ENCODE results near the gene RCBTB1. TPM values are rescaled to one million over a fixed set of nuclear protein-coding genes. Genes with fewer than 3 reads are reported as not detected.

RCBTB1 gene
- total RNA-seq, 6 donors from 2014 or later, result 12.6 to 23.5 (median 18.0) TPM

DNA sequence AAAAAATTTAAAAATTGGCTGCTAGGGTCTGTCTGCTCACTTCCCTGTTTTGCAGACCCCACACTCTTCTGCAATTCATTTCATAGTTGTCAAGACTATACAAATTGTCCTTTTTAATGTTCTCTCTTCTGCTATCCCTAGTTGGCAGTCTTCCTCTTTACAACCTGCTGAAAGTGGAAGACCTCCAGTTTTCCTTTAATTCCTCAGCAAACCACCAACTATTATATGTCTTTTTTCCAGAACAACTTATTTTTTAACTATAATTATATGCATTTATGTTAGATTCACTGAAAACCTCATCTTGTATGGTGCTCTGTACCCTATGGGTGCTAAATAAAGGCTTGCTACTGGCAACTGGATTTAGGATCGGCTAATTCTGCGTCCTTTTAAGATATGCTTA lies 90.7 kb downstream of the RCBTB1 start:
- peak overlapping the region in 3 of 4 donors; percentile 52 to 69 (median 68) for H3K4me3 ChIP-seq
- DNase-seq, result no peak

DNA sequence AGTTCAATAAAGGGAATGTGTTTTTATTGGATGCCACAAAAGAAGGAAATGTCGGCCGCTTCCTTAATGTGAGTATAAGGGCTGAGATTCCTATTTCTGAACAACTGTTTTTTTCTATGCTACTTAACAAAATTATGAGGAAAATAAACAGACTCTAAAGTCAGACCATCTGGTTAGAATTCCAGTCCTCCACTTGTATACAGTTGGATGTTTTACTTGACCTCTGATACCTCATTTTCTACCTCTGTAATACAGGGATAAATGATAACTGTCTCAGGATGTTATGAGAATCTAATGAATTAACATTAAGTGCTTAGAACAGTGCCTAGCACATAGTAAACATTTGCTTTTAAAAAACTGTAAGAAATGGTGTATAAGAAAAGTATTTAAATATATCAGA lies 96.8 kb downstream of the RCBTB1 start:
- TF ChIP-seq POLR2A (IDR thresholded peaks at IDR 0.05), result no peak
- no peak for TF ChIP-seq EP300 (IDR thresholded peaks at IDR 0.05)
- no peak for TF ChIP-seq CTCF (IDR thresholded peaks at IDR 0.05)
- no peak for TF ChIP-seq POLR2AphosphoS5 (IDR thresholded peaks at IDR 0.05)
- WGBS, 2 donors, result 90 to 92% methylated on average over 2 of the region's 2 CpGs

More for the DNA sequence above, 90.7 kb downstream of the RCBTB1 start:
- no peak for ATAC-seq (ENCODE audit: low FRiP score in 2 of 2)
- Histone ChIP-seq H3K9me3 (no peaks in the 10 kb centered on the region), H3K27me3 (no peaks in the 10 kb centered on the region), H3K36me3 (no peaks in the 10 kb centered on the region), H3K4me1 (peaks cover 0 to 17% (median 4%) of the 10 kb centered on the region in 4 donors), H3K27ac (peak overlapping the region; percentile 95 to 99 (median 96))
- WGBS, 2 donors, result 70 to 75% methylated on average over 2 of the region's 2 CpGs
- TF ChIP-seq POLR2AphosphoS5 (IDR thresholded peaks at IDR 0.05) (no peak), EP300 (IDR thresholded peaks at IDR 0.05) (no peak), POLR2A (IDR thresholded peaks at IDR 0.05) (no peak), CTCF (IDR thresholded peaks at IDR 0.05) (no peak)

More for the DNA sequence above, 96.8 kb downstream of the RCBTB1 start:
- Histone ChIP-seq H3K4me3 (no peak overlapping the region), H3K27ac (no peak overlapping the region), H3K9me3 (no peaks in the 10 kb centered on the region), H3K4me1 (no peaks in the 10 kb centered on the region), H3K36me3 (peaks cover 0 to 37% (median 9%) of the 10 kb centered on the region in 4 donors), H3K27me3 (no peaks in the 10 kb centered on the region)
- DNase-seq (no peak), ATAC-seq (ENCODE audit: low FRiP score in 2 of 2) (no peak)

Other genes with a start within 250 kb of the RCBTB1 start
- gene CAB39L, start 141.5 kb downstream of the RCBTB1 start, total RNA-seq, result 10 to 100 TPM; 12.5 to 49.2 (median 19.5) TPM
- gene SETDB2, start 141.3 kb downstream of the RCBTB1 start, total RNA-seq, result 10 to 100 TPM in 4 of 6 donors, 1 to 10 TPM in 2; 5.0 to 17.8 (median 14.1) TPM
- gene PHF11, start 89.6 kb downstream of the RCBTB1 start, total RNA-seq, result 10 to 100 TPM; 27.1 to 89.1 (median 39.3) TPM
- gene ARL11, start 42.9 kb upstream of the RCBTB1 start, total RNA-seq, result 1 to 10 TPM; 1.4 to 8.4 (median 4.9) TPM
- gene EBPL, start 105.9 kb upstream of the RCBTB1 start, total RNA-seq, result 10 to 100 TPM; 26.2 to 82.3 (median 54.8) TPM
- gene KPNA3, start 207.1 kb upstream of the RCBTB1 start, total RNA-seq, result 10 to 100 TPM; 14.2 to 51.3 (median 29.1) TPM

Data from upper lobe of left lung (tissue), 6 donors.